Activated CD4-positive, alpha-beta T cell treated with anti-CD3 and anti-CD28 coated beads, Interleukin-2, amount 10 ng/mL, durations not matched to agents 7 days and 5 days (primary cell): ENCODE results near the gene TICAM1. TPM values are rescaled to one million over a fixed set of nuclear protein-coding genes. Genes with fewer than 3 reads are reported as not detected.

Experiments
- CTCF ChIA-PET: fragments of 350-600 bp; sonication (Branson Sonifier 250); formaldehyde crosslinking; loops from one replicate; lab custom pipeline; 2021; ENCODE audit warnings: antibody characterized with exemption; lab: Charles Lee
- POLR2A ChIA-PET: fragments of 350-600 bp; sonication (Branson Sonifier 250); formaldehyde crosslinking; loops from one replicate; lab custom pipeline; 2021; ENCODE audit warnings: antibody characterized with exemption; lab: Charles Lee
- DNase-seq: peaks from one replicate; pipeline ENCODE4 v3.0.0-alpha.2; 2020
- H3K27ac Mint-ChIP-seq: one replicate; pipeline ENCODE4 v1.8.0; 2021; ENCODE audit warnings: mild to moderate bottlenecking, moderate library complexity, mixed read lengths
- H3K27me3 Mint-ChIP-seq: one replicate; pipeline ENCODE4 v1.8.0; 2021; ENCODE audit warnings: mixed read lengths
- H3K36me3 Mint-ChIP-seq: one replicate; pipeline ENCODE4 v1.8.0; 2021; ENCODE audit warnings: low read depth, mixed read lengths
- H3K4me1 Mint-ChIP-seq: one replicate; pipeline ENCODE4 v1.8.0; 2021; ENCODE audit warnings: mixed read lengths
- H3K4me3 Mint-ChIP-seq: one replicate; pipeline ENCODE4 v1.8.0; 2021; ENCODE audit warnings: mild to moderate bottlenecking, moderate library complexity, mixed read lengths
- H3K9me3 Mint-ChIP-seq: one replicate; pipeline ENCODE4 v1.8.0; 2021; ENCODE audit warnings: mixed read lengths
- microRNA-seq: library from miRNA; unstranded; fragments of <30 nt; microRNA quantifications from one replicate; pipeline ENCODE4 v1.2.0, GENCODE V29; 2021; ENCODE audit warnings: borderline microRNAs expressed, borderline replicate concordance
- total RNA-seq, 2 experiments: library from RNA; stranded (reverse); gene quantifications; one replicate each; pipeline ENCODE4 v1.2.3, GENCODE V29; 2021

TICAM1 gene
- total RNA-seq, 2 experiments from 2014 or later, result 18.6 to 19.2 TPM

DNA sequence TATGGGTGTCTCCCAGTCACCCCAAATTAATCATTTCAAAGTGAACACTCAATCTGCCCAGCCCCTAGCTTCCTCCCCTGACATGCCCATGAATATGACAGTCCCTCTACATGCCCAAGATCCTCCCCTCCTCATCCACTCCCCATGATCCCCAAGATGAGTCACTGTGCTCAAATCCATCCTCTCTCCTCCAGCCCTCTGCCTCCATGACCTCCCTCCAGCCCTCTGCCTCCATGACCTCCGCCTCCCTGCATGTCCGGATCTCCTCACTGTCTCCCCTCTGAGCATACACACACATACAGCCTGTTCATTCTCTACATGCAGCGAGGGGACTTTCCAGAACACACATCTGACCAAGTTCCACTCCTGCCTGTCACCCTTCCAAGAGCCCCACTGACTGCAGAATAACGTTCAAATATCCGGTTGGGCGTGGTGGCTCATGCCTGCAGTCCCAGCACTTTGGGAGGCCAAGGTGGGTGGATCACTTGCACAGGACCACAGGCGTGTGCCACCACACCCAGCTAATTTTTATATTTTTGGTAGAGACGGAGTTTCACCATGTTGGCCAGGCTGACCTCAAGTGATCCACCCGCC, 58.4 kb downstream of the TICAM1 start:
- no peak for DNase-seq
- H3K27me3 Mint-ChIP-seq, result peaks cover 7% of the 10 kb centered on the region
- ChIA-PET CTCF (interaction anchor here (1.6 kb wide), 1 partner anchor 36 kb away, joined by 4 read pairs; no protein-coding TSS in a partner anchor), POLR2A (no interaction called here)
- no peaks in the 10 kb centered on the region for H3K36me3 Mint-ChIP-seq
- H3K4me3 Mint-ChIP-seq, result no peak overlapping the region
- H3K9me3 Mint-ChIP-seq, result peaks cover 2% of the 10 kb centered on the region
- H3K4me1 Mint-ChIP-seq, result no peaks in the 10 kb centered on the region
- no peak overlapping the region for H3K27ac Mint-ChIP-seq

DNA sequence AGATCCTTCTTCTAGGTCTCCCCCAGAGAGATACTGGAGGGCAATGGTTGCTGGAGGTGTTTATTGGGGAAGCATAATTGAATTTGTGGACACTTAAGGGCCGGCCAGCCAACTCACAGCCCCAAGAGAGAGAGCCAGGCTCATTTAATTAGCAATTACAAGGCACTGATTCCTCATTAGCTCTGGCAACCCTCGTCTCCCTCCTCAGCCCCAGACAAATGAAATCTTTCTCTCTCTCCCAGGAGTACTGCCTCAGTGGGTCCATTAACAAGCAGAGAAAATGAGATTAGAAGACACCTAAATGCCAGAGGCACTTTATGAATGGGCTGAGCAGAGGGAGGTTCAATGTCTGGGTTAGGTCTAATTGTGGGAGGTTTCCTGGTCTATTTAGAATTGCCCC, 58.9 kb downstream of the TICAM1 start:
- Mint-ChIP-seq H3K9me3 (peaks cover 3% of the 10 kb centered on the region), H3K4me3 (no peak overlapping the region), H3K36me3 (no peaks in the 10 kb centered on the region), H3K27me3 (peaks cover 9% of the 10 kb centered on the region), H3K27ac (no peak overlapping the region), H3K4me1 (no peaks in the 10 kb centered on the region)
- ChIA-PET POLR2A (no interaction called here), CTCF (interaction anchor here (1.6 kb wide), 1 partner anchor 36 kb away, joined by 4 read pairs; no protein-coding TSS in a partner anchor)
- DNase-seq, result no peak

DNA sequence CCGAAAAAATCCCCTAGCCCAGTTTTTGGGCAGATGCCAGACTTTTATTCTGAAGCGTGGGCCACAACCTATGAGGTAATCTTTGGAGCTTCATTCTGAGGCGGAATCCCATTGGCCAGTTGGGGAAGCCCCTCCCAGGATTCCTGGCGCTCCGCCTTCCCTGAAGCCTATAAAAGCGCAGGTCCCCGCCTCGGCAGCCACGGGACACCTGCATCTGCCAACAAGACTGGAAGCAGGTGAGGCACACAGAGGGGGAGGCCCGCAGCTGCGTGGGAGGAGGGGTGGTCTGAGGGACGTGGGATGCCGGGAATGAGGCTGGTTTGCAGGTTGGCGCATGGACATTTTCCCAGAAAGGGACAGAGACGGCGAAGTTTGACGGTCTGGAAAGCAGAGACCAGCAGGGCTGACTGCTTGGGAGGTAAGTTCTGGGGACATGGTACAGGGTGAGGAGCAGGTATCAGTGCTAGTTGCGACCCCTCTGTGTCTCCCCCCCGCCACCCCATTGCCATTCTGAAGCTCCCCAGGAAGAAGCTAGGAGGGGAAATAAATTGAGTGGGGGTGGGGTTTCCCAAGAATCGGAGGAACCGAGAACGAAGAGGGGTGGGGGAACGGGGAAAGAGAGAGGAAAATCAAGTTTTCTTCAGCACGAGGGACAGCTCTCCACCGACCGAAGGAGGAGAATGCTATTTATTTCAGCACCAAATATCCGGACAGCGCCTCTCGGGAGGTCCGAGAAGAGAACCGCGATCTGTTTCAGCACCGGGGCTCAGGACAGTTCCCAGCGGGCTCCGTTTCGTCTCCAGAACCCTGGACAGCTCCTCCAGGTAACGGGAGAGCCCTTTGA, 62.4 kb downstream of the TICAM1 start:
- H3K27me3 Mint-ChIP-seq, result peaks cover 10% of the 10 kb centered on the region
- POLR2A ChIA-PET, result no interaction called here
- H3K27ac Mint-ChIP-seq, result no peak overlapping the region
- no peaks in the 10 kb centered on the region for H3K4me1 Mint-ChIP-seq
- CTCF ChIA-PET, result interaction anchor here (0.6 to 1.9 kb wide), 3 partner anchors 22 to 422 kb away, joined by 3 to 5 read pairs (median 3); partner anchors contain the start of gene FEM1A
- no peaks in the 10 kb centered on the region for H3K36me3 Mint-ChIP-seq
- H3K4me3 Mint-ChIP-seq, result no peak overlapping the region
- H3K9me3 Mint-ChIP-seq, result peaks cover 3% of the 10 kb centered on the region
- DNase-seq, result peak; percentile 85

Small RNA genes lying within 50 kb of the gene (microRNA-seq; reads per million reads assigned to microRNA genes)
- 1.3 reads per million for gene MIR7-3

Other genes with a start within 250 kb of the TICAM1 start
- 10 to 100 TPM; 19.6 to 21.9 TPM for gene TNFAIP8L1, start 192.2 kb downstream of the TICAM1 start, total RNA-seq
- gene MYDGF, start 161.4 kb downstream of the TICAM1 start, total RNA-seq, result 10 to 100 TPM; 36.2 to 45.3 TPM
- gene DPP9, start 107.9 kb downstream of the TICAM1 start, total RNA-seq, result 10 to 100 TPM; 70.5 to 79.3 TPM
- gene FEM1A, start 40.0 kb downstream of the TICAM1 start, total RNA-seq, result 10 to 100 TPM; 11.9 TPM
- 10 to 100 TPM; 24.1 to 28.1 TPM for gene PLIN3, start 36.0 kb upstream of the TICAM1 start, total RNA-seq
- 1 to 10 TPM; 1.5 to 1.8 TPM for gene ARRDC5, start 71.2 kb upstream of the TICAM1 start, total RNA-seq
- 100 to 1,000 TPM; 130 to 141 TPM for gene UHRF1, start 77.8 kb upstream of the TICAM1 start, total RNA-seq
- gene KDM4B, start 137.4 kb upstream of the TICAM1 start, total RNA-seq, result 10 to 100 TPM; 37.1 to 40.2 TPM